ENCODE results near the gene RASSF6.
"Not testable (repeated sequence)": the region's sequence is repeated elsewhere in the genome, so short reads cannot be mapped to it uniquely, and the experiment has no call there.

The RASSF6 gene

DNA sequence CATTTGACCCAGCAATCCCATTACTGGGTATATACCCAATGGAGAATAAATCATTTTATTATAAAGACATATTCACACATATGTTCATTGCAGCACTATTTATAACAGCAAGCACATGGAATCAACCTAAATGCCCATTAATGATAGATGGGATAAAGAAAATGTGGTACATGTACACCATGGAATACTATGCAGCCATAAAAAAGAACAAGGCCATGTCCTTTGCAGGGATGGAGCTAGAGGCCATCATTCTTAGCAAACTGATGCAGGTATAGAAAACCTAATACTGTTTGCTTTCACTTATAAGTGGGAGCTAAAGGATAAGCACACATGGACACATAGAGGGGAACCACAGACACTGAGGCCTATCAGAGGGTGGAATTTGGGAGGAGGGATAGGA, 22.6 kb downstream of the RASSF6 start:
- no peaks in the 10 kb centered on the region for H3K36me3 Mint-ChIP-seq
- no peak overlapping the region for H3K4me3 Mint-ChIP-seq
- H3K9me3 Mint-ChIP-seq, result no peaks in the 10 kb centered on the region
- ATAC-seq (no peak), DNase-seq (ENCODE audit: low spot score in 2 of 2) (no peak)
- no peak overlapping the region for H3K27ac Mint-ChIP-seq
- H3K4me1 Mint-ChIP-seq, result no peaks in the 10 kb centered on the region

DNA sequence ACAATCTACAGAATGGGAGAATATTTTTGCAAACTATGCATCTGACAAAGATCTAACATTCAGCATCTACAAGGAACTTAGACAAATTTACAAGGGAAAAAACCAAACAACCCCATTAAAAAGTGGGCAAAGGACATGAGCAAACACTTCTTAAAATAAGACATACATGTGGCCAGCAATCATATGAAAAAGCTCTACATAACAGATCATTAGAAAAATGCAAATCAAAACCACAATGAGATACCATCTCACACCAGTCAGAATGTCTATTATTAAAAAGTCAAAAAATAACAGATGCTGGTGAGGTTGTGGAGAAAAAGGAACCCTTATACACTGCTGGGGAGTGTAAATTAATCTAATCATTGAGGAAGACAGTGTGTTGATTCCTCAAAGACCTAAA, 23.1 kb downstream of the RASSF6 start:
- H3K9me3 Mint-ChIP-seq; H3K27ac Mint-ChIP-seq; DNase-seq (ENCODE audit: low spot score in 2 of 2); ATAC-seq; H3K4me1 Mint-ChIP-seq; H3K4me3 Mint-ChIP-seq; H3K36me3 Mint-ChIP-seq: not testable (repeated sequence)

DNA sequence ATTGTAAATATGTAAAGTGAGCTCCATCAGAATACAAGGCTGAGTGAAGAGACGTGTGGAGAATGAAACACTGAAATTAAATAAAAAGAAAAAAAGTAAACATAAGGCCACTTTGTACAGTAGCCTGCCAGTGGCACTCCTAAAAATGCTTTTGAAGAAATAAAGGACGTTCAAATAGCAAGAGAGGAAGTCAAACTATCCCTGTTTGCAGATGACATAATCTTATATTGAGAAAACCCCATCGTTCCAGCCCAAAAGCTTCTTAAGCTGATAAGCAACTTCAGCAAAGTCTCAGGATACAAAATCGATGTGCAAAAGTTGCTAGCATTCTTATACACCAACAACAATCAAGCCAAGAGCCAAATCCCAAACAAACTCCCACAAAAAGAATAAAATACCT, 24.2 kb downstream of the RASSF6 start:
- Mint-ChIP-seq H3K36me3 (no peaks in the 10 kb centered on the region), H3K4me1 (no peaks in the 10 kb centered on the region), H3K9me3 (no peaks in the 10 kb centered on the region), H3K27ac (no peak overlapping the region), H3K4me3 (no peak overlapping the region)
- ATAC-seq (no peak), DNase-seq (ENCODE audit: low spot score in 2 of 2) (no peak)

DNA sequence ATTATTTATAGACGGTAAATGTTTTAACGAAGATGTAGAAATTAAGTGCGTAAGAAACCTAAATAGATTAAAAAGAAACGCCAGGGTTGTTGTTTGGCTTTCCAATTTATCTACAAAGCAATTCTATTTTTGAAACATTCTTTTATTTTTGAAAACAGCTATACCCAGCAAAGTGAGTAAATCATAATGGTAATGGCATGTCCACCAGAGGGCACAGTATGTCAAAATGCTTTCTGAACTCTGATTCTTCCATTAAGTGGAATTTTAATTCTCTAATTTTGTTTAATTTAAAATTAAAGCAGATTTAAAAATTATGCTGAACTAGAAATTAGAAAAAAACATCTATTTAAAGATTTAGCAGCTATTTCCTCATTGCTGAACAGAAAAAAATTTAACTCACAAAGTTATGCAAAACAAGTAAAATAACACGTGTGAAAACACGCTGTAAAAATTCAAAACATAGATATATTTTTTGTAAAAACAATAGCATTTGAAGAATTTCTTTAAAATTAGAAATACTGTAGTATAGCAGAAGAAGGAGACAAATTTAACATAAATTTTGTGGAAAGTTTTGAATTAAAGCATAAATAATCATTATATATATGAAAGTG, 26.5 kb downstream of the RASSF6 start:
- DNase-seq (ENCODE audit: low spot score in 2 of 2) (no peak), ATAC-seq (no peak)
- no peaks in the 10 kb centered on the region for H3K36me3 Mint-ChIP-seq
- no peaks in the 10 kb centered on the region for H3K4me1 Mint-ChIP-seq
- no peak overlapping the region for H3K4me3 Mint-ChIP-seq
- no peaks in the 10 kb centered on the region for H3K9me3 Mint-ChIP-seq
- H3K27ac Mint-ChIP-seq, result no peak overlapping the region

DNA sequence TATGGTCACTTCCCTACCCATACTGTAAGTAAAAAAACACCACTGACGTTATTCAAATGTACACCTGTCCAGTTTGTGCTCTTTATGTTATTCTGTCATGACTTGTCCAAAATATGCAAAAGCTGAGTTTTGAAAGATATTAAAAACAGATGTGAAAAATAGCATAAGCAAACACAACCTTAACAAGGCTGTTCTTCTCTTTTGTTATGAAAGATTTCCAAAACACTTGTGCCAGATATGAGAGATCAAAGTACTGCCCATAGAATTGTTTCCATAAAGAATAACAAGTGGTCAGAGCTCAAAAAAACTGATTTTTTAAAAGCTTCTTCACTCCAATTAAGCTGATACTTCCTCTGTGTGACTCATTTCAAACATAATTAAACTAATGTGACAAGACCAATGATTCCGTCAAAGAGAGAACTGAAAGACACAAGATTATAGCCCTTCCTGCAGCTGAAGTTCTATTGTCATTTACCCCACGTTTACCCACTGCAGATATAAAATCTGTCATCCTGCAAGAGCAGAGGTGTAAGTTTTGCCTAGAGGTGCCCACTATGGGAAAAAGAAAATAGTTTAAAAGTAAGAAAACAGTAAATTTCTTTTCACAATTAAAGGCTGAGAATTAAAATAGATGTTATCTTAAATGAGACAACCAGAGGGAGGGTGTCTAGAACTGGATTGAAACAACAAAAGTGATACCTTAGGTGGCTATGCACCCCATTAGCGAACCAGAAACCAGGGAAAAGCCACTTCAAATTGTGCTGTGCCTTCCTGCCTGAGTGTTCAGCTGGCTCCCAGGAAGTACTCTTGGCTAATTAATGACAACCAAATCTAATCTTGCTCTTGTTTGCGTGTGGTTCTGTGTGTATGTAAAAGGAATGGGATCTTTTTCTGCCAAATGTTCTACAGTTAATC, 30.1 kb downstream of the RASSF6 start:
- Mint-ChIP-seq H3K4me3 (no peak overlapping the region), H3K27ac (no peak overlapping the region), H3K4me1 (no peaks in the 10 kb centered on the region), H3K36me3 (no peaks in the 10 kb centered on the region), H3K9me3 (no peaks in the 10 kb centered on the region)
- DNase-seq (ENCODE audit: low spot score in 2 of 2) (no peak), ATAC-seq (no peak)

DNA sequence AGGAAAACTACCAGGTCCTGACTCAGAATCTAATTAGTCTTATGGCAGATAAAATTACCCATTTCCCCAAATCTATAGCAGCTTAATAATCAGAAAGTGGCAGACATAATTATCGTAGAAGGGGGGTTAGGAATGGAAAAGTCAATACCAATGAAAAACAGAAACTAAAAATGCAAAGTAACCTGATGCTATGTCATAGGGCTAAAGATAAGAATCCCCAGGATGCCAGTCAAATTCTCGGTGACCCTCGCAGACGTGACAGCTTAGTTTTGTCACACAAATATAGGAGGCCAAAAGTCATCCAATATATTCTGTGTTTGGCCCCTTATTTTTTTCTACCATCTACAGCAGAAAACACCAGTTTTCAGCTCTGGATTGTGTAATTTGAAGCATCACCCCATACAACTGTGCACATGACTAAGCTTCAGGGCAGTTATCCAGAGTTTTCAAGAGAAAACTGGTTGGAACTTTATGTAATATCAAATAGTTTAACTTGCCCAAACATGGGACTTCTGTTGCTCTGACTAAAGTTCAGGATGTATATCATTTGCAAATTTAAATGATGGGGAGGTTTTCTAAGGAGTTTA, 30.9 kb downstream of the RASSF6 start:
- Mint-ChIP-seq H3K36me3 (no peaks in the 10 kb centered on the region), H3K4me3 (no peak overlapping the region), H3K9me3 (no peaks in the 10 kb centered on the region), H3K4me1 (no peaks in the 10 kb centered on the region), H3K27ac (no peak overlapping the region)
- DNase-seq (ENCODE audit: low spot score in 2 of 2) (no peak), ATAC-seq (no peak)

DNA sequence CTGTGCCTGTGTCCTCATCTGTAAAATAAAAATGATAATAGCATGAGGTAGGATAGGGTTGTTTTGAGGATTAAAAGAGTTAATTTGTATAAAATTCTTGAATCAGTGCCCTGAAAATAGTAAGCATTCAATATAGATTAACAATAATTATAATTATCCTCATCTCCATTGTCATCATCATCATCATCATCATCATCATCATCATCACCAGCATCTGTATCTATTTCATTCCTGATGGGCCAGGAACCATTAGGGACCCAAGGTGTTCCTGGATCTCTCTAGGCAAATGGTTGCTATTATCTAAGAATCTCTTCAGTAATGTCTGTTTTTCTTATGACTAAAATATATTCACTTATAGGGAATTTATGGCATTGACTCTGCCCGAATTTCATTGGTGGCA, 31.6 kb downstream of the RASSF6 start:
- H3K4me1 Mint-ChIP-seq, result no peaks in the 10 kb centered on the region
- DNase-seq (ENCODE audit: low spot score in 2 of 2) (no peak), ATAC-seq (no peak)
- H3K4me3 Mint-ChIP-seq, result no peak overlapping the region
- H3K9me3 Mint-ChIP-seq, result no peaks in the 10 kb centered on the region
- no peaks in the 10 kb centered on the region for H3K36me3 Mint-ChIP-seq
- no peak overlapping the region for H3K27ac Mint-ChIP-seq

DNA sequence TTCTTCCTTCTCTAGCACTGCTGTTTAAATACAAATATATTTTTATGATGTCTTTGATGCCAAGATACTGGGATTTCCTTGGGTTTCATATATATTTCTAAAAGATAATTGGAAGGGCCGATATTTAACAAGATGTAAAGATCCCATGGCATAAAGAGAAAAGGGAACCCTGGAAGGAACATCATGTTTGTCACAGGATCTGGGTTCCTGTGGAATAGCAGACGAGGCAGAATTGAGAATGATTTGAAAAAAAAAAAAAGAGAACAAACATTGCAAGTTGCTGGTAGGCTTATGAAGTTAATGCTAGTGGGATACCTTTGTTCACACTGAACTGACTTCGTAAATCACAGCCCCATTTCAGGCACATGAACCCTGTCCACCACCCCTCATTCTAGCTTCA, 33.6 kb downstream of the RASSF6 start:
- no peak overlapping the region for H3K4me3 Mint-ChIP-seq
- ATAC-seq, result no peak
- no peak overlapping the region for H3K27ac Mint-ChIP-seq
- no peak for DNase-seq (ENCODE audit: low spot score in 2 of 2)
- H3K9me3 Mint-ChIP-seq, result no peaks in the 10 kb centered on the region
- no peaks in the 10 kb centered on the region for H3K36me3 Mint-ChIP-seq
- H3K4me1 Mint-ChIP-seq, result no peaks in the 10 kb centered on the region

DNA sequence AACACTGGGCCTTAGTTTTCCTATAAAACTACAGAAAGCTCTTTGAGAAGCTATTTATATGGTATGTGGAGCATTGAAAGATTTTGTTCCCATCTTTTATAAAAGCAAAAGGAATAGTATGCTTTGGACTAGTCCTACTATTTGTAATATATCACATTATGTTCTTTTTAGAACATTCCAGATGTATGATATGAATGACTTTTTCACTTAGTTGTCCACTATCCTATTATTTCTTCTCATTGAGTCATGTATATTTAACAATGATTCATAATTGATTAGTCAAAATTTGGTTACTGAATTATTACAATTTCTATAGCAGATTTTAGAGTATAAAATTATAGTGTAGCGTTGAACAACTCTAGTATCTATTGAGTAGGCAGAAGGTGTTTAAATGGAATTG, 34.2 kb downstream of the RASSF6 start:
- no peak overlapping the region for H3K27ac Mint-ChIP-seq
- no peaks in the 10 kb centered on the region for H3K4me1 Mint-ChIP-seq
- ATAC-seq, result no peak
- no peak for DNase-seq (ENCODE audit: low spot score in 2 of 2)
- no peak overlapping the region for H3K4me3 Mint-ChIP-seq
- no peaks in the 10 kb centered on the region for H3K36me3 Mint-ChIP-seq
- H3K9me3 Mint-ChIP-seq, result no peaks in the 10 kb centered on the region

DNA sequence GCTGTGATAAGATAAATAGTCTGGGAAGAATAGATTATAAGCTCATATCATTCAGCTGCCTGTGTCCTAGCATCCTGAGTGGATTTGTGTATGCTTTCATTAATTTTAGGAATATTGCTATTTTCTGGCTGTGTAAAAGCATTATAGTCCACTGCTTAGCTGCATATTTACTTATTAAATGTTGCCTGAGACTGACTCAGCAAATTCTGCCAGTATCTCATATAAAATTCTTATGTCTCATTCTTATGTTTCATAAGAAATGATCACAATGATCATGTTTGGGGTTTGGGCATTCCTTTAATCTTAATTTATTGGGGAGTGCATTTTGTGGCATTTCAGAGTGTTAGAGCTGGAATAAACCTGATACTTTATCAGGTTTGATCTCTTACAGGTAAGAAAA, 34.9 kb downstream of the RASSF6 start:
- ATAC-seq (no peak), DNase-seq (ENCODE audit: low spot score in 2 of 2) (no peak)
- Mint-ChIP-seq H3K27ac (no peak overlapping the region), H3K9me3 (no peaks in the 10 kb centered on the region), H3K4me1 (no peaks in the 10 kb centered on the region), H3K4me3 (no peak overlapping the region), H3K36me3 (no peaks in the 10 kb centered on the region)

DNA sequence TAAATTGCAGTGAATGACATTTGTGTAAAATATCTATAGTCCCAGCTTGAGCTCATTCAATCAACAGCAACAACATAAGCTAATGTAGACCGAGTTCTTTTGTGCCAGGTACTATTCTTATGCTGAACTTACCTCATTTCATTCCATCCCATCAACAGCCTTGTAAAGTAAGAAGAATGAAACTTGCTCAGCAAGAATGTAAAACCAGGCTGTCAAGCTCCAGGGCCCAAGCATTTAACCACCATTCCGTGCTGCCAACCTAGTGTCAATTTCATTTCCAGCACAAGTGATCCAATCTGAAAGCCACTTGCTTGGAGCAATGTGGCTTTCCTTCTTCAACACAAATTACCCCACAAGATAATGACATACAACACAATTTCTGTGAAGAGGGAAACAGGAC, 36.6 kb downstream of the RASSF6 start:
- no peak for ATAC-seq
- Mint-ChIP-seq H3K4me3 (no peak overlapping the region), H3K9me3 (peaks cover 3% of the 10 kb centered on the region), H3K27ac (no peak overlapping the region), H3K36me3 (no peaks in the 10 kb centered on the region), H3K4me1 (no peaks in the 10 kb centered on the region)
- DNase-seq (ENCODE audit: low spot score in 2 of 2), result no peak

DNA sequence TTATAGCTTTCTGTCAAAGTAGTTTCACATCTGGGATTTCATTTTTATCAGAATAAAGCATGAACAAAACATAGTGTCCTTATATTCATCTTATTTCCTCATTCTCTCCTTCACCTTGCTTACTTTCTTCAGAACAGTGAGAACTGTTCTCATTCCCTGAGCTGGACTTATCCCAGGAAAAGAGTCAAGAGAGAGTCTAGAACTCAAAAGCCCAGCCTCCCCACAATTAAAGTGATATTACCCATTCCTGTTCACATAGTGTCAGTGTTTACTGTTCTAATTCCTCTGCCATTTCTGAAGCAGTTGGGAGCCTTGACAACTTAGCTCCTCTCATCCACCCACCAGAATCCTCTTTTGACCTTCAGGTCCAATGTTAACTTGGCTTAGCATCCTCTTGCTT, 42.9 kb downstream of the RASSF6 start:
- no peak overlapping the region for H3K4me3 Mint-ChIP-seq
- no peaks in the 10 kb centered on the region for H3K36me3 Mint-ChIP-seq
- ATAC-seq, result no peak
- no peaks in the 10 kb centered on the region for H3K4me1 Mint-ChIP-seq
- DNase-seq (ENCODE audit: low spot score in 2 of 2), result no peak
- peaks cover 10% of the 10 kb centered on the region for H3K9me3 Mint-ChIP-seq
- H3K27ac Mint-ChIP-seq, result no peak overlapping the region

DNA sequence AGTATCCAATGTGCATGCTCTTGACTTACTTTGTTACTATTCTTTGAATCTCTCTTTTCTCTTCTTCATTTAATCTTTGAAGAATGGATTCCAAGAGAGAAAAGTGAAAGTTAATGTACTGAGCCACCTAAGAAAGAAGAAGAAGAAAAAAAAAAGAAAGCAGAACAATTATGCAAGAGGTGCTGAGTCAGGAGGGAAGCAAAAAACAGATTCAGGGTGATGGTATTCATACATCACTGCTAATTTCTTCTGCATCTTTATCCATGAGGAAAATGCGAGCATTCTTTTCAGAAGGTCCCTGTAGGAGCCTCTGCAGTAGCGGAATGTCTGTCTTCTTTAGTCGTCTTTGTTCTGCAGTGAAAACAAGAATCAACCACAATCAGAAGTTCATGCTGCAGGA, 43.9 kb downstream of the RASSF6 start:
- Mint-ChIP-seq H3K27ac (no peak overlapping the region), H3K4me3 (no peak overlapping the region), H3K36me3 (no peaks in the 10 kb centered on the region), H3K9me3 (peaks cover 10% of the 10 kb centered on the region), H3K4me1 (no peaks in the 10 kb centered on the region)
- ATAC-seq (no peak), DNase-seq (ENCODE audit: low spot score in 2 of 2) (no peak)

DNA sequence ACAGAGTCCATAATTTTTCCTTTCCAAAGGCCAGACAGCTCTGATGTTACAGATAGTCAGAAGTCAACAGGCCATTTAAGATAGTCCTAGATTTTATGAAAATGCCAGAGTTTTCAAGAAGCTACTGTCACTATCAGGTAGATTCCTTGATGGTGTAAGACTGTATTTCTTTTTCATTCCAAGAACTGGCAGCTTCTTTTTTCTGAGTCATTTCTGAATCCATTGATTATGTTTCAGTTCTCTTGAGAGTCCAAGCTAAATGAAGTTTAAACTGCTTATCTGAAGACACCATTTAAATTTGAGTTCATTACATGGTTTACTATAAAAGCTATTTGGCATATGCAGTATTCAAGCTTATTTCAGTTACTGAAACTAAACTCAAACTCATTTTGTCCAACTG, 44.6 kb downstream of the RASSF6 start:
- Mint-ChIP-seq H3K4me3 (no peak overlapping the region), H3K36me3 (no peaks in the 10 kb centered on the region), H3K9me3 (peaks cover 10% of the 10 kb centered on the region), H3K27ac (no peak overlapping the region), H3K4me1 (no peaks in the 10 kb centered on the region)
- ATAC-seq (no peak), DNase-seq (ENCODE audit: low spot score in 2 of 2) (no peak)

DNA sequence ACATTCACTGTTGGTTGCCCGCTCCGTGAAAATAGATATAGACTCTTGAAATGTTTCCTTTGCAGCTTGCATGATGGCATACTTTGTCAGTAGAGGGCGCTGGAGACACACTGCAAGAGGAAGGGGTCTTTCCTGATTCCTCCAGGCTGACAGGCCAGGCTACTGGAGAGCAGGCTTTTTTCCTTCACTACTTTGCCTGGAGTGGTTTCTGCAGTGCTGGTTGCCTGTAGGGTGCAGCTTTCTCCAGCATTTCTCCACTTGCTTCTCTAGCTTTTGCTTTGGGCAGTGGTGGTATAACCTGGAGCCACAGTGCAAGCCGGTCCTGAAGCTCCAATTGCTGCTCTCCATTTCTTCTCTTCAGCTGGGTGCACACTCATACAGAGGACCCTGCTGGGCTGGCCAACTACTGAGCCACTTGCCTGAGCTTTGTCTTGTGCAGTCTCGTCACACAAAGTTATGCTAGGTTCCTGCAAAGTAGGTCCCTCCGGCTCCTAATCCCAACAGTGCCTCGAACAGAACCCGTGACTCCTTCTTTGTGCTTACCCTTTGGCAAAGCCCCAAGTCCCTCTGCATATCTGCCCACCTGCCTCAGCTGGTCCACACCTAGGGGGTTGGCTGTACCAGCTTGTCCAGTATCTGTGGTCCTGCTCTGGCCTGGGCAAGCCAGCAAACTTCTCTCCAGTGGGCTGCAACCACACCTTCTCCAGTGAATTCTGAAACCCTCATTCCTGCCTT, 46.3 kb downstream of the RASSF6 start:
- Mint-ChIP-seq H3K9me3 (peaks cover 10% of the 10 kb centered on the region), H3K4me3 (no peak overlapping the region), H3K27ac (no peak overlapping the region), H3K36me3 (no peaks in the 10 kb centered on the region), H3K4me1 (no peaks in the 10 kb centered on the region)
- DNase-seq (ENCODE audit: low spot score in 2 of 2), result no peak
- ATAC-seq, result peak; percentile 13

Data from stimulated activated effector memory CD8-positive, alpha-beta T cell treated with anti-CD3 and anti-CD28 coated beads, Interleukin-12 subunit alpha, Interleukin-12 subunit beta, amount 100 ng/mL, for 72 hours (primary cell).